Lower leg skin (tissue), 3 donors: Measurements from ENCODE around the gene DNAH8.

ENCODE experiments used
- CTCF ChIP-seq, 3 donors: fragments of 450-650 bp; IDR thresholded peaks; one replicate each; pipeline ENCODE4 v1.5.1; 2016; ENCODE audit warnings: antibody characterized with exemption in 3 of 3, mild to moderate bottlenecking in 3 of 3, moderate library complexity in 2 of 3
- POLR2A ChIP-seq, 2 donors: fragments of 450-650 bp; IDR thresholded peaks; one replicate each; pipeline ENCODE4 v1.6.1; 2016 to 2017; ENCODE audit warnings: antibody characterized with exemption in 2 of 2, mild to moderate bottlenecking in 1 of 2, moderate library complexity in 1 of 2

- TF ChIP-seq CTCF (IDR thresholded peaks at IDR 0.05), result no peak
- TF ChIP-seq POLR2A (IDR thresholded peaks at IDR 0.05), result no peak
Observed at GRCh38 chr6:38720295-38720694, 5.2 kb downstream of the DNAH8 start.
